ENCODE results near the gene CTDP1. TPM values are rescaled to one million over a fixed set of nuclear protein-coding genes. Genes with fewer than 3 reads are reported as not detected.

CTDP1 gene
- total RNA-seq, 2 donors from 2014 or later: 8.8 to 21.8 TPM

- intact Hi-C loops (cut with DNase I): no loop called here
- no peaks in the 10 kb centered on the region for H3K36me3 ChIP-seq (replicated peaks in 1 of 2; ENCODE audit: insufficient read depth in 1 of 2, low read depth in 2 of 2)
- no peaks in the 10 kb centered on the region for H3K4me1 ChIP-seq
- DNase-seq (no peak), ATAC-seq (no peak)
- TF ChIP-seq CTCF (IDR thresholded peaks at IDR 0.05): no peak
- no peak for TF ChIP-seq POLR2A (IDR thresholded peaks at IDR 0.05)
- H3K27me3 ChIP-seq: no peaks in the 10 kb centered on the region
- no peak overlapping the region for H3K4me3 ChIP-seq
- peaks cover 0 to 4% (median 0%) of the 10 kb centered on the region in 3 donors for H3K9me3 ChIP-seq
- H3K27ac ChIP-seq: no peak overlapping the region
Measured at GRCh38 chr18:79763407-79763806, 83.8 kb downstream of the CTDP1 start.

- no peaks in the 10 kb centered on the region for H3K4me1 ChIP-seq
- no peaks in the 10 kb centered on the region for H3K36me3 ChIP-seq (replicated peaks in 1 of 2; ENCODE audit: insufficient read depth in 1 of 2, low read depth in 2 of 2)
- no peak for DNase-seq
- H3K27ac ChIP-seq: no peak overlapping the region
- TF ChIP-seq CTCF (IDR thresholded peaks at IDR 0.05): no peak
- no peak for TF ChIP-seq POLR2A (IDR thresholded peaks at IDR 0.05)
- no peak for ATAC-seq
- WGBS, 2 donors: 76% methylated on average over 6 of the region's 6 CpGs; no CpG with 5 or more reads in 1 of the 2 donors
- H3K27me3 ChIP-seq: no peaks in the 10 kb centered on the region
- intact Hi-C loops (cut with DNase I): no loop called here
- H3K9me3 ChIP-seq: peaks cover 0 to 4% (median 0%) of the 10 kb centered on the region in 3 donors
- no peak overlapping the region for H3K4me3 ChIP-seq
Measured at GRCh38 chr18:79764131-79764530, 84.5 kb downstream of the CTDP1 start.

DNA sequence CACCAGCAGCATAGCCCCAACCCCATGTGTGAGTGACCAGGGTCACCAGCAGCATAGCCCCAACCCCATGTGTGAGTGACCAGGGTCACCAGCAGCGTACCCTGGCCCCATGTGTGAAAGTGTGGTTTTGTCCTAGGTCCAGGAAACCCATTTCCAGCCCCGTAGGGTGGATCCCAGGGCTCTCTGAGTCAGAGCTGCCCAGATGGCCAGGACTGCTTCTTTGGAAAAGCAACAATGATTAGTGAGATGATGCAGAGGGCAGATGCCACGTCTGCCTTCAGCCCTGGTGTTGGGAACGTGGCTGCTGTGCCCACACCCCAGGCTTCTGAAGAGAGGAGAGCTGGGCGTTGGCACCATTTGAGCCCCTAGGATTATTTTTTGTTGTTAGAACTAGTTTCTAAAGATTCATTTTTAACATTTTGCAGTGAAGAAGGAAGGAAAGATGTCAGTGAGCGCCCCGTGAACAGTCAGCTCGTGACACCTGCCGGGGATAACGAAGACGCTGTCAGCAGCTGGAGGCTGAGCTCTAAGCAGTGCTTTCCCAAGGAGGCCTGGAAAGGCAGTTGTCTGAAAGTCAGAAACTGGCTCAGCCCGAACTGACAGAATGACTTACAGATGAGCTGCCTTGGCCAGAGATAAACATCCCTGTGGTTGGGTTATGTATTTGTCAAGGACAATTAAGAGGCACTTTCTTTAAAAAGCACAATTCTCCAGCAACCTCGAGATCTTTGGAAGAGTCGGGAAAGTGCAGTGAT, 86.1 kb downstream of the CTDP1 start:
- intact Hi-C loops (cut with DNase I): no loop called here
- Histone ChIP-seq H3K4me3 (no peak overlapping the region), H3K27ac (no peak overlapping the region), H3K27me3 (no peaks in the 10 kb centered on the region), H3K36me3 (replicated peaks in 1 of 2; ENCODE audit: insufficient read depth in 1 of 2, low read depth in 2 of 2) (no peaks in the 10 kb centered on the region), H3K9me3 (peaks cover 0 to 4% (median 0%) of the 10 kb centered on the region in 3 donors), H3K4me1 (no peaks in the 10 kb centered on the region)
- 58 to 60% methylated on average over 12 to 14 of the region's 14 CpGs for WGBS, 2 donors
- ATAC-seq: no peak
- DNase-seq: no peak
- TF ChIP-seq POLR2A (IDR thresholded peaks at IDR 0.05) (no peak), CTCF (IDR thresholded peaks at IDR 0.05) (no peak)

DNA sequence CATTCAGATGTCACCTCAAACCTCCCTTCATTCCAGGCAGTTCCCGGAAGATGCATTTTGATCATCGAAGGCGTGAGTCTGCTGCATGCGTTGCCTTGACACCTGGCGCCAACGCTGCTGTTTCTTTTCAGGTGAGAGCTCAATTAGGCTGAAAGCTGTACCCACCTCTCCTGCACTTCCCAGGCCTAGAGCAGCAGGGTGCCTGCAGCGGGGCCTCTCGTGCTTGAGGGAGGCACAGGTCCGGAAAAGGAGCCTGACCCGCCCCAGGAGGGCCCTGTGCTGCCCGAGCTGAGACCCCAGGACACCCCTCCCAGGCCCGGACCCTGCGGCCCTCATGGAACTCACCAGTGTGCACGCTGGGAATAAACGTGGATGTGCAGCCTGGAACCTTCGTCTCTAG, 86.7 kb downstream of the CTDP1 start:
- Histone ChIP-seq H3K9me3 (peaks cover 0 to 4% (median 0%) of the 10 kb centered on the region in 3 donors), H3K4me3 (no peak overlapping the region), H3K4me1 (no peaks in the 10 kb centered on the region), H3K27ac (no peak overlapping the region), H3K27me3 (no peaks in the 10 kb centered on the region), H3K36me3 (replicated peaks in 1 of 2; ENCODE audit: insufficient read depth in 1 of 2, low read depth in 2 of 2) (no peaks in the 10 kb centered on the region)
- DNase-seq: no peak
- ATAC-seq: no peak
- TF ChIP-seq POLR2A (IDR thresholded peaks at IDR 0.05) (no peak), CTCF (IDR thresholded peaks at IDR 0.05) (no peak)
- intact Hi-C loops (cut with DNase I): no loop called here
- 59 to 67% methylated on average over 14 to 16 of the region's 16 CpGs for WGBS, 2 donors

- H3K27me3 ChIP-seq: no peaks in the 10 kb centered on the region
- H3K4me1 ChIP-seq: no peaks in the 10 kb centered on the region
- H3K4me3 ChIP-seq: no peak overlapping the region
- 40 to 44% methylated on average over 3 of the region's 3 CpGs for WGBS, 2 donors
- TF ChIP-seq POLR2A (IDR thresholded peaks at IDR 0.05) (no peak), CTCF (IDR thresholded peaks at IDR 0.05) (no peak)
- DNase-seq (no peak), ATAC-seq (no peak)
- H3K36me3 ChIP-seq (replicated peaks in 1 of 2; ENCODE audit: insufficient read depth in 1 of 2, low read depth in 2 of 2): no peaks in the 10 kb centered on the region
- intact Hi-C loops (cut with DNase I): no loop called here
- H3K27ac ChIP-seq: no peak overlapping the region
- no peaks in the 10 kb centered on the region for H3K9me3 ChIP-seq
Measured at GRCh38 chr18:79768745-79769144, 89.1 kb downstream of the CTDP1 start.

All from body of pancreas (tissue), 4 donors.